NT2/D1 (cell line): ENCODE measurements around the gene GCN1.

ENCODE experiments used
- SUZ12 ChIP-seq: IDR thresholded peaks from 2 replicates; pipeline ENCODE4 v1.6.1; 2011; ENCODE audit not compliant: insufficient read length, insufficient read depth; ENCODE audit errors: extremely low read depth
- YY1 ChIP-seq: IDR thresholded peaks from 2 replicates; pipeline ENCODE4 v1.6.1; 2011; ENCODE audit not compliant: insufficient read length, insufficient read depth
- ZNF274 ChIP-seq: IDR thresholded peaks from 2 replicates; pipeline ENCODE4 v1.6.1; 2011; ENCODE audit warnings: mild to moderate bottlenecking, low read depth, low read length

DNA sequence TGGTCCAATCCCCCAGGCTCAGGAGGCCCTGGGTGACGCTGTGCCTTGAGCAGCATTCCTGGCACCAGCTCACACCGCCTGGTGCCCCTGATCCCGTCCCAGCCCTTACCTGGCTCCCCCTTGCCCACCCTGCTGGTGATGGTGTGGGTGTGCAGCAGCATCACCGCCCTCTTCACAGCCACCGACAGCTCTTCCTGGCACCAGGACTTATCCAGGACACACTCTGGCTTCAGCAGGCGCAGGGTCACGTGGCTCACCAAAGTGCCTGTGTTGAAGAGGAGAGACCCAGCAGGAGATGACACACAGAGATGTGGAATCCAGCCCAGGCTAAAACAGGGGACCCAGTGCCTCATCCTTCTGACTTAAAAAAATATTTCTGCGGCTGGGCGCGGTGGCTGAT lies 36.2 kb downstream of the GCN1 start:
- TF ChIP-seq ZNF274 (no peak), YY1 (no peak), SUZ12 (no peak)
